OCI-M2 (cell line): Measurements from ENCODE around the gene ART3.
A peak's percentile ranks its signal among the peaks of the same experiment; 100 is the strongest.

Experiments used
- DNase-seq: peaks from one replicate; lab custom pipeline; 2025; ENCODE audit not compliant: unreplicated experiment; lab: John Stamatoyannopoulos, UW

ART3 gene

DNA sequence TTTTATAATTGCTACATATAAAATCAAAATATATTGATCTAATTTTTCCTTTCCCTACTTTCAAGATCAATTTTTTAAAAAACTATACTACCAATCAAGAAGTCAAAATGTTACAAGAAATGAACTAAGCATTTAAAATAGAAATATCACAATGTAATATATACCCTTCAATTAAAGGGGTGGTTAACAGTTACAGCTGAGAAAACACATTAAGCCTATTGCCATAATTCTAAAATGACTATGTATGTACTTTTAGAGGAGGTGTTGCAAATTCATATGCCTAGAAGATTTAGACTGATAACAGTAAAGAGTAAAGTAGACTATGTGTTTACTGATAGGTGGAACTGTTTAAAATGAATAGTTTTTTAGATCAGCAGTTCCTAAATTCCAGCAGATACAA, 70.0 kb downstream of the ART3 start:
- DNase-seq, result no peak

GRCh38 chr4:76147454-76148141, 73.1 kb downstream of the ART3 start:
- DNase-seq, result peak; percentile 17

DNA sequence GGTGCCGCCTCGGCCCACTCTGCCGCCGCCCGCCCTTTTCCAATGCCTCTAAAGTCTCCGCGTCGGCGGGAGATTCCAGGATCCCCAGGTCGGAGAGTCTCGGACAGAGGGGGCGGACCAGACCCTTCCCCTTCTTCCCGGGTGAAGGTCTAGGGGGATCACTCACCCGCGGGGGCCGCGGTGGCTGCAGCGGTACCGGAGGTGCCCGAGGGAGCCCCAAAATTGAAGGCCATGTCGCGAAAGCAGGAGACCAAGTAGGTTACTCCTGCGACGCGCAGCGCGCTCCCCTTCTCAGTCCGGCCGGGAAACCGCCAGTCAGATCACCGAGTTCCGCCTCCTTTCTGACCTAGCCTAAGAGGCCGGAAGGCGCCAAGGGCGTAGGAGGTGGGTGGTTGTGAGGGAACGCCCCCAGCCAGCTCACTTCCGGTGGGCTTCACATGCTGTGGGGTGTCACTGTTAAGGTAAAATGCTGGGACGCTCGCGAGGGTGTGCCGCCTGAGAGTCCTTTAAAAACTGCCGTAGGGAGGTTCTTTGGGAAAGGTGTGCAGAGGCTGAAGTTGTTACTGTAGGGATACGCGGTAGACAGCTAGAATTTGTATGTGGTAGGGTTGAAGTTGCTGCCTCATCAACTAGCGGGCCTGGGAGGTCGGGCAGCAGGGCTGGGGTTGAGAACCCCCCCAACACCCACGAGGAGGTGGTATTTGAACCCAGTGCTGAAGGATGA, 73.8 kb downstream of the ART3 start, which contains the start of gene NUP54:
TSS of gene NUP54 (minus strand) at position 256 of the 724 bp plus-strand sequence. CDS start at position 233, 23 bp downstream.
- DNase-seq, result peak; percentile 54

GRCh38 chr4:76153356-76153755, 78.8 kb downstream of the ART3 start:
- DNase-seq, result no peak

DNA sequence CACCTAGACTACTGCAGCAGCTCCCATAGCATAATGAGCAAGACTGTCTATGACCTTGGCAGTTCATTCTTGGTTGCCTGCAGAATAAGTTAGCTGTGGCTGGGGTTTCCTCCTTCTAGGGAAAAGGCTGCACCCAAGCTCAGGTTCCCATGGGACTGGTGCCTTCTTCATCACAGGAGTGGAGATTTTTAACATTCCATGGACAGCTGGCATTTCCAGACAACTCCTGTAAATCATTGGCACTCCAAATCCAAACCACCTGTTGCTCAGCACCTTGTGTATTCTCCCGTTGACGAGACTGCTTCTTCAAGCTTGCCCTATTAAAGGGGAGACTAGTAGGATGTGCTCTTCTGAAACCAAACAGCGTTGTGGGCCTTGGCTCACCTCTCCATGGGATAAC, 81.5 kb downstream of the ART3 start:
- no peak for DNase-seq

DNA sequence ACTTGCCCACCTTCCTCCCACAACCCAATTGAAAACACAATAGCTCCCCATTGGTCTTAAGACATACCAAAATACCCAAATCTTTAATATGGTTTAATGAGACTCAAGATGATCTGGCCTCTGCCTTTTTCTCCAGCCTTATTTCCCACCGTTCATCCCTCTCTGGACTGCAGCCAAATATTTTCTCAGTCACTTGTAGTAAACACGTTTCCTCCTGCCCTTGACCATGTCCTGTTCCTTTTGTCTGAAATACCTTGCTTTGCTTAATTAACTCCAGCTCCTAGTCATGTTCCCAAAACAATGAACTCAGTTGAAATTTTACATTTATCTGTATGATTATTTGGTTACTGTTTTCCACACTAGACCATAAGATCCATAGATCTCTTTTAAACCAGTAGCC, 82.1 kb downstream of the ART3 start:
- no peak for DNase-seq

- no peak for DNase-seq
These were observed 85.8 kb downstream of the ART3 start for GRCh38 chr4:76160355-76160754.
